SK-N-SH (cell line): ENCODE data around the gene CDH4. TPM values are rescaled to one million over a fixed set of nuclear protein-coding genes. Genes with fewer than 3 reads are reported as not detected.

ENCODE experiments used
- CTCF ChIA-PET: fragments of 300-600, 350-600 bp; formaldehyde crosslinking; extraction: SDS; loops from one replicate; lab custom pipeline; 2021; lab: Yijun Ruan, JAX
- POLR2A ChIA-PET: fragments of 350-600 bp; sonication (Branson Sonifier 250); formaldehyde crosslinking; extraction: SDS; loops from one replicate; lab custom pipeline; 2020; ENCODE audit warnings: antibody characterized with exemption, inconsistent platforms; lab: Yijun Ruan, JAX
- DNase-seq: peaks from one replicate; pipeline ENCODE4 v3.0.0; 2012
- H2AFZ ChIP-seq: fragments of 200-600 bp; sonication (generic); 2 replicates; pipeline ENCODE4 v1.8.1; 2016; ENCODE audit warnings: antibody characterized with exemption, mild to moderate bottlenecking, low read depth
- H3F3A ChIP-seq: fragments of 200-600 bp; sonication (generic); replicated peaks from 2 replicates; pipeline ENCODE3; 2016; ENCODE audit warnings: antibody characterized with exemption, mild to moderate bottlenecking; ENCODE audit not compliant: insufficient read depth
- H3K27ac ChIP-seq, 2 experiments: fragments of 200-500 bp in 1 of 2; fragments of 200-600 bp in 1 of 2; sonication (Bioruptor generic) in 1 of 2; sonication (generic), shearing (Covaris generic) in 1 of 2; 2 replicates each; pipeline versions ENCODE4 v1.5.1 to v1.6.1; 2014 to 2016; ENCODE audit warnings: low read depth in 2 of 2, inconsistent platforms in 1 of 2, low read length in 1 of 2, mild to moderate bottlenecking in 1 of 2, mixed read lengths in 1 of 2
- H3K27me3 ChIP-seq: fragments of 200-600 bp; sonication (generic), shearing (Covaris generic); 2 replicates; pipeline ENCODE4 v1.6.1; 2016; ENCODE audit warnings: mixed run types; ENCODE audit not compliant: insufficient read depth
- H3K36me3 ChIP-seq, 2 experiments: fragments of 200-500 bp in 1 of 2; fragments of 200-600 bp in 1 of 2; sonication (Bioruptor generic) in 1 of 2; sonication (generic) in 1 of 2; replicated peaks in 1 of 2; 2 replicates each; pipeline versions ENCODE3 to v1.5.1; 2014 to 2016; ENCODE audit warnings: low read length in 1 of 2, mild to moderate bottlenecking in 1 of 2; ENCODE audit not compliant: insufficient read depth in 2 of 2, control insufficient read depth in 1 of 2
- H3K4me1 ChIP-seq, 2 experiments: fragments of 200-500 bp in 1 of 2; fragments of 200-600 bp in 1 of 2; sonication (Bioruptor generic) in 1 of 2; sonication (generic), shearing (Covaris generic) in 1 of 2; 2 replicates each; pipeline versions ENCODE4 v1.5.1 to v1.6.1; 2014 to 2016; ENCODE audit warnings: low read depth in 1 of 2, low read length in 1 of 2, mixed run types in 1 of 2; ENCODE audit not compliant: insufficient read depth in 2 of 2, control insufficient read depth in 1 of 2
- H3K4me2 ChIP-seq: fragments of 200-600 bp; sonication (generic), shearing (Covaris generic); 2 replicates; pipeline ENCODE4 v1.6.1; 2017; ENCODE audit warnings: mixed run types
- H3K4me3 ChIP-seq, 2 experiments: fragments of 200-500 bp in 1 of 2; fragments of 200-600 bp in 1 of 2; sonication (Bioruptor generic) in 1 of 2; sonication (generic), shearing (Covaris generic) in 1 of 2; 2 replicates each; pipeline versions ENCODE4 v1.5.1 to v1.8.1; 2014 to 2016; ENCODE audit warnings: low read depth in 2 of 2, inconsistent platforms in 1 of 2, low read length in 1 of 2, mild to moderate bottlenecking in 1 of 2, mixed read lengths in 1 of 2, moderate library complexity in 1 of 2
- H3K79me2 ChIP-seq: fragments of 200-600 bp; sonication (generic); 2 replicates; pipeline ENCODE4 v1.8.1; 2017; ENCODE audit warnings: mild to moderate bottlenecking; ENCODE audit not compliant: insufficient read depth
- H3K9ac ChIP-seq: fragments of 200-600 bp; sonication (generic); 2 replicates; pipeline ENCODE4 v1.6.1; 2017; ENCODE audit warnings: mixed run types
- H3K9me2 ChIP-seq: fragments of 200-600 bp; sonication (generic); 2 replicates; pipeline ENCODE4 v1.6.1; 2017; ENCODE audit warnings: mixed run types
- H3K9me3 ChIP-seq: fragments of 200-600 bp; sonication (generic); 2 replicates; pipeline ENCODE4 v1.6.1; 2017; ENCODE audit warnings: mixed run types, mild to moderate bottlenecking, moderate library complexity
- H4K20me1 ChIP-seq: fragments of 200-600 bp; sonication (generic); 2 replicates; pipeline ENCODE4 v1.6.1; 2017; ENCODE audit warnings: mild to moderate bottlenecking, mixed run types; ENCODE audit not compliant: insufficient read depth
- ELF1 ChIP-seq: IDR thresholded peaks from 2 replicates; pipeline ENCODE4 v1.4.0; 2012
- EP300 ChIP-seq, 2 experiments: IDR thresholded peaks; 2 replicates each; pipeline versions ENCODE4 v1.4.0 to v1.6.1; 2012; ENCODE audit warnings: borderline replicate concordance in 1 of 2, low read depth in 1 of 2, low read length in 1 of 2
- FOSL2 ChIP-seq: IDR thresholded peaks from 2 replicates; pipeline ENCODE4 v1.4.0; 2012; ENCODE audit warnings: low read depth, mild to moderate bottlenecking, moderate library complexity, borderline replicate concordance
- FOXM1 ChIP-seq: IDR thresholded peaks from 2 replicates; pipeline ENCODE4 v1.4.0; 2012; ENCODE audit warnings: low read depth, mild to moderate bottlenecking
- GABPA ChIP-seq: IDR thresholded peaks from 2 replicates; pipeline ENCODE4 v1.4.0; 2012; ENCODE audit warnings: low read depth, mild to moderate bottlenecking
- MAX ChIP-seq: IDR thresholded peaks from 2 replicates; pipeline ENCODE4 v1.4.0; 2012; ENCODE audit warnings: low read depth
- MXI1 ChIP-seq: IDR thresholded peaks from 2 replicates; pipeline ENCODE4 v1.6.1; 2012; ENCODE audit warnings: mild to moderate bottlenecking, low read depth, low read length, improper control_type of control experiment
- PBX3 ChIP-seq: IDR thresholded peaks from 2 replicates; pipeline ENCODE4; 2012
- RAD21 ChIP-seq: IDR thresholded peaks from 2 replicates; pipeline ENCODE4 v1.6.1; 2012; ENCODE audit warnings: mild to moderate bottlenecking, low read length
- RFX5 ChIP-seq: IDR thresholded peaks from 2 replicates; pipeline ENCODE4 v1.6.1; 2012; ENCODE audit warnings: mild to moderate bottlenecking, improper control_type of control experiment, low read length
- RXRA ChIP-seq: IDR thresholded peaks from 2 replicates; pipeline ENCODE4 v1.4.0; 2012; ENCODE audit warnings: low read depth, mild to moderate bottlenecking, borderline replicate concordance
- TCF12 ChIP-seq: IDR thresholded peaks from 2 replicates; pipeline ENCODE4 v1.4.0; 2012
- YY1 ChIP-seq: IDR thresholded peaks from 2 replicates; pipeline ENCODE4 v1.4.0; 2012; ENCODE audit warnings: low read depth, mild to moderate bottlenecking
- WGBS: methylation state at CpG from one replicate; pipeline ENCODE4 v1.1.6; 2017; ENCODE audit warnings: low lambda C conversion rate; 5-methylcytosine and 5-hydroxymethylcytosine counted together
- polyA plus RNA-seq, 3 experiments: library from polyadenylated mRNA; depleted of rRNA; stranded (reverse); fragments of >200 nt; gene quantifications; 2 replicates each; pipeline ENCODE4 v1.2.3, GENCODE V29; 2012
- TF ChIP-seq, protein P1 (sequence below): IDR thresholded peaks from 2 replicates; pipeline ENCODE4 v1.6.1; 2012; ENCODE audit warnings: mild to moderate bottlenecking, low read depth, low read length, moderate library complexity
- TF ChIP-seq, protein P2 (sequence below): fragments of 150-350 bp; IDR thresholded peaks from 2 replicates; pipeline ENCODE4 v1.6.1; 2016; ENCODE audit warnings: mild to moderate bottlenecking, low read depth, low read length
- TF ChIP-seq, protein P3 (sequence below): IDR thresholded peaks from 2 replicates; pipeline ENCODE4 v1.4.0; 2012; ENCODE audit warnings: low read depth, borderline replicate concordance
- TF ChIP-seq, protein P4 (sequence below): fragments of 150-350 bp; IDR thresholded peaks from 2 replicates; pipeline ENCODE4 v1.6.1; 2017; ENCODE audit warnings: antibody characterized with exemption, low read length, low read depth, borderline replicate concordance

CDH4 gene
- polyA plus RNA-seq, 1 of the 3 experiments (the other 2 are of a cell fraction): not detected

DNA sequence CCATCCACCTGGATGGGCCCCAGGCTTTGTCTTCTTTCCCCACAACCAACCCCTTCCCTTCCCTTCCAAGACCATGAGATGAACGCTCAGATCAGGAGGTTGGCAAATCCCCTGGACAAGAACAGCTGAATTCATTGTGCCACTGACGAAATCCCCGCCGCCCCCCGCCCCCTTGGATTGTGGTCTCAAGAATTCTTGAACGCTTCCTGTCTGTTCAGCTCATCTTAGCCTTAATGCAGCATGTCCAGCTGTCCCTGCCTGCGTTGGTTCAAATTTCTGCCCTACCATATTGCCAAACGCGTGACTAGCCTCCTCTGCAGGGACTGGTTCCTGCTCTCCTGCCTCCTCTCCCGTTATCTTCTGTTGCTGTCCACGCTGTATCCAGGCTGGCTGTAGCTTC, 133.2 kb downstream of the CDH4 start:
- H3K9ac ChIP-seq: no peak overlapping the region
- CTCF ChIA-PET: no interaction called here

More for the DNA sequence above, 133.2 kb downstream of the CDH4 start:
- Histone ChIP-seq H3K4me3 (no peak overlapping the region), H3K36me3 (no peaks in the 10 kb centered on the region), H3K27ac (no peak overlapping the region), H3K4me1 (no peaks in the 10 kb centered on the region), H3K27me3 (no peaks in the 10 kb centered on the region), H2AFZ (no peak overlapping the region), H3F3A (no peaks in the 10 kb centered on the region), H4K20me1 (no peaks in the 10 kb centered on the region), H3K79me2 (no peaks in the 10 kb centered on the region), H3K9me3 (peaks cover 5% of the 10 kb centered on the region; the same call in 1 of the 2 replicates), H3K9me2 (no peaks in the 10 kb centered on the region), H3K4me2 (no peak overlapping the region)
- TF ChIP-seq, protein P1, sequence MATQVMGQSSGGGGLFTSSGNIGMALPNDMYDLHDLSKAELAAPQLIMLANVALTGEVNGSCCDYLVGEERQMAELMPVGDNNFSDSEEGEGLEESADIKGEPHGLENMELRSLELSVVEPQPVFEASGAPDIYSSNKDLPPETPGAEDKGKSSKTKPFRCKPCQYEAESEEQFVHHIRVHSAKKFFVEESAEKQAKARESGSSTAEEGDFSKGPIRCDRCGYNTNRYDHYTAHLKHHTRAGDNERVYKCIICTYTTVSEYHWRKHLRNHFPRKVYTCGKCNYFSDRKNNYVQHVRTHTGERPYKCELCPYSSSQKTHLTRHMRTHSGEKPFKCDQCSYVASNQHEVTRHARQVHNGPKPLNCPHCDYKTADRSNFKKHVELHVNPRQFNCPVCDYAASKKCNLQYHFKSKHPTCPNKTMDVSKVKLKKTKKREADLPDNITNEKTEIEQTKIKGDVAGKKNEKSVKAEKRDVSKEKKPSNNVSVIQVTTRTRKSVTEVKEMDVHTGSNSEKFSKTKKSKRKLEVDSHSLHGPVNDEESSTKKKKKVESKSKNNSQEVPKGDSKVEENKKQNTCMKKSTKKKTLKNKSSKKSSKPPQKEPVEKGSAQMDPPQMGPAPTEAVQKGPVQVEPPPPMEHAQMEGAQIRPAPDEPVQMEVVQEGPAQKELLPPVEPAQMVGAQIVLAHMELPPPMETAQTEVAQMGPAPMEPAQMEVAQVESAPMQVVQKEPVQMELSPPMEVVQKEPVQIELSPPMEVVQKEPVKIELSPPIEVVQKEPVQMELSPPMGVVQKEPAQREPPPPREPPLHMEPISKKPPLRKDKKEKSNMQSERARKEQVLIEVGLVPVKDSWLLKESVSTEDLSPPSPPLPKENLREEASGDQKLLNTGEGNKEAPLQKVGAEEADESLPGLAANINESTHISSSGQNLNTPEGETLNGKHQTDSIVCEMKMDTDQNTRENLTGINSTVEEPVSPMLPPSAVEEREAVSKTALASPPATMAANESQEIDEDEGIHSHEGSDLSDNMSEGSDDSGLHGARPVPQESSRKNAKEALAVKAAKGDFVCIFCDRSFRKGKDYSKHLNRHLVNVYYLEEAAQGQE: no peak
- TF ChIP-seq RAD21: no peak
- no peak for TF ChIP-seq YY1
- no peak for TF ChIP-seq EP300 (IDR thresholded peaks at IDR 0.05; ENCODE audit: borderline replicate concordance in 1 of 2, low read depth in 1 of 2, low read length in 1 of 2)
- no peak for TF ChIP-seq MXI1
- TF ChIP-seq RFX5: no peak
- TF ChIP-seq GABPA: no peak
- TF ChIP-seq, protein P2, sequence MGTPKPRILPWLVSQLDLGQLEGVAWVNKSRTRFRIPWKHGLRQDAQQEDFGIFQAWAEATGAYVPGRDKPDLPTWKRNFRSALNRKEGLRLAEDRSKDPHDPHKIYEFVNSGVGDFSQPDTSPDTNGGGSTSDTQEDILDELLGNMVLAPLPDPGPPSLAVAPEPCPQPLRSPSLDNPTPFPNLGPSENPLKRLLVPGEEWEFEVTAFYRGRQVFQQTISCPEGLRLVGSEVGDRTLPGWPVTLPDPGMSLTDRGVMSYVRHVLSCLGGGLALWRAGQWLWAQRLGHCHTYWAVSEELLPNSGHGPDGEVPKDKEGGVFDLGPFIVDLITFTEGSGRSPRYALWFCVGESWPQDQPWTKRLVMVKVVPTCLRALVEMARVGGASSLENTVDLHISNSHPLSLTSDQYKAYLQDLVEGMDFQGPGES: no peak
- TF ChIP-seq RXRA: no peak
- TF ChIP-seq MAX: no peak
- TF ChIP-seq, protein P3, sequence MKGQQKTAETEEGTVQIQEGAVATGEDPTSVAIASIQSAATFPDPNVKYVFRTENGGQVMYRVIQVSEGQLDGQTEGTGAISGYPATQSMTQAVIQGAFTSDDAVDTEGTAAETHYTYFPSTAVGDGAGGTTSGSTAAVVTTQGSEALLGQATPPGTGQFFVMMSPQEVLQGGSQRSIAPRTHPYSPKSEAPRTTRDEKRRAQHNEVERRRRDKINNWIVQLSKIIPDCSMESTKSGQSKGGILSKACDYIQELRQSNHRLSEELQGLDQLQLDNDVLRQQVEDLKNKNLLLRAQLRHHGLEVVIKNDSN: no peak
- TF ChIP-seq TCF12: no peak
- no peak for TF ChIP-seq FOXM1
- TF ChIP-seq PBX3: no peak
- no peak for TF ChIP-seq ELF1
- TF ChIP-seq FOSL2: no peak
- TF ChIP-seq, protein P4, sequence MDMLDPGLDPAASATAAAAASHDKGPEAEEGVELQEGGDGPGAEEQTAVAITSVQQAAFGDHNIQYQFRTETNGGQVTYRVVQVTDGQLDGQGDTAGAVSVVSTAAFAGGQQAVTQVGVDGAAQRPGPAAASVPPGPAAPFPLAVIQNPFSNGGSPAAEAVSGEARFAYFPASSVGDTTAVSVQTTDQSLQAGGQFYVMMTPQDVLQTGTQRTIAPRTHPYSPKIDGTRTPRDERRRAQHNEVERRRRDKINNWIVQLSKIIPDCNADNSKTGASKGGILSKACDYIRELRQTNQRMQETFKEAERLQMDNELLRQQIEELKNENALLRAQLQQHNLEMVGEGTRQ: no peak
- POLR2A ChIA-PET: no interaction called here
- no peak for DNase-seq
- 40% methylated on average over 10 of the region's 11 CpGs for WGBS
